Testis (tissue), 3 donors: ENCODE results near the gene SSTR5. TPM values are rescaled to one million over a fixed set of nuclear protein-coding genes. Genes with fewer than 3 reads are reported as not detected.
A peak's percentile ranks its signal among the peaks of the same experiment; 100 is the strongest.

Experiments
- DNase-seq: peaks from one replicate; pipeline ENCODE4 v3.0.0-alpha.2; 2019
- H3K27ac ChIP-seq, 2 donors: fragments of 200-600 bp; sonication (generic); one replicate each; pipeline ENCODE4 v1.5.1; 2019
- H3K27me3 ChIP-seq: fragments of 200-600 bp; sonication (generic); one replicate; pipeline ENCODE4 v1.5.1; 2019
- H3K36me3 ChIP-seq: fragments of 200-600 bp; sonication (generic); one replicate; pipeline ENCODE4 v1.5.1; 2017; ENCODE audit warnings: low read depth; ENCODE audit errors: missing control alignments
- H3K4me1 ChIP-seq: fragments of 200-600 bp; sonication (generic); one replicate; pipeline ENCODE4 v1.5.1; 2019
- H3K4me3 ChIP-seq, 2 donors: fragments of 200-600 bp; sonication (generic); one replicate each; pipeline ENCODE4 v1.5.1; 2017 to 2019
- H3K9me3 ChIP-seq: fragments of 200-600 bp; sonication (generic); one replicate; pipeline ENCODE4 v1.5.1; 2017
- POLR2A ChIP-seq: fragments of 450-650 bp; IDR thresholded peaks from one replicate; pipeline ENCODE4 v1.6.1; 2017; ENCODE audit warnings: antibody characterized with exemption, mild to moderate bottlenecking, moderate library complexity
- WGBS, 2 donors: methylation state at CpG; one replicate each; pipeline ENCODE4 v1.1.5; 2018; 5-methylcytosine and 5-hydroxymethylcytosine counted together
- intact Hi-C: fragments of 100-400 bp; cut with DNase I; formaldehyde crosslinking; loops from one replicate; pipeline ENCODE4 v1.15.1; 2023; ENCODE audit warnings: low total_unique reads
- polyA plus RNA-seq: library from polyadenylated mRNA; stranded (reverse); fragments of 350-450 nt; fragmentation: Illumina TruSeq; extraction: RNeasy Lipid Tissue Mini Kit (QIAGEN cat#74804); gene quantifications from one replicate; pipeline ENCODE4 v1.2.3, GENCODE V29; 2014; ENCODE audit warnings: low read depth, low replicate concordance; ENCODE audit not compliant: insufficient read depth
- total RNA-seq, 2 donors: library from RNA; depleted of rRNA; stranded (reverse); fragments of >200 nt; gene quantifications; one replicate each; pipeline ENCODE4 v1.2.3, GENCODE V29; 2016
- TF ChIP-seq, protein P1 (sequence below), 3 experiments: fragments of 450-650 bp in 2 of 3; fragments of 200-600 bp in 1 of 3; sonication (generic) in 1 of 3; IDR thresholded peaks; one replicate each; pipeline ENCODE4 v1.5.1; 2016 to 2019; ENCODE audit warnings: antibody characterized with exemption in 3 of 3, mild to moderate bottlenecking in 2 of 3, moderate library complexity in 1 of 3

The SSTR5 gene
- total and polyA plus RNA-seq, 3 donors from 2014 or later, result 0.31 TPM; not detected in 2

DNA sequence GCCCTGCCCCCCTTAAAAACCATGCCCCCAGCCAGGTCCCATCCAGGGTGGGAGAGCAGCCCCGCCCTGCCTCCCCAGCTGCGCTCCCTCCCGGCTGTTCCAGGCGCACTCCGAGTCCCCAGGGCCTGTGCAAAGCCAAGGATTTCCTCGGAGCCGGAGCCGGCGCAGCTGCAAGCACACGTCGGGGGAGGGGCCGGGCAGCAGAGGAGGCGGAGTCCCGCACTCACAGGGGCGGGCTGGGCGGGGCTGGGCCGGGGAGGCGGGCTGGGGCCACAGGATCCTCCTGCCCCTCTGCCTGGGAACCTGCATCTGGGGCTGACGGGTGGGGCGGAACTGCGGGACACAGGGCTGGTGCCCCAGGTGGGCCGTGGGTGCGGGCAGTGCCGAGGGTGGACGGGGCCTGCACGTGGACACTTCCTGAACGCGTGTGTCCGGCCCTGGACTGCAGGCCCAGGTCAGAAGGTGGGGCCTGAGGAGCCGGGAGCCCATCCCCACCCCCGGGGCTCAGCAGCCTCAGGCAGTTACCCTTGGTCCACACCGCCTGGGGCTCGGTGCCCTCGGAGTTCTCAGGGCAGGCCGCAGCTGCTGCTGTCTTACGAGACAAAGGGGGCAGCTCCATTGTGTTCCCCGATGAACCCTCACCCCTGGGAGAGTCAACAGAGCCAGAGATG, 24.0 kb upstream of the SSTR5 start:
- TF ChIP-seq POLR2A, result no peak
- TF ChIP-seq, protein P1, sequence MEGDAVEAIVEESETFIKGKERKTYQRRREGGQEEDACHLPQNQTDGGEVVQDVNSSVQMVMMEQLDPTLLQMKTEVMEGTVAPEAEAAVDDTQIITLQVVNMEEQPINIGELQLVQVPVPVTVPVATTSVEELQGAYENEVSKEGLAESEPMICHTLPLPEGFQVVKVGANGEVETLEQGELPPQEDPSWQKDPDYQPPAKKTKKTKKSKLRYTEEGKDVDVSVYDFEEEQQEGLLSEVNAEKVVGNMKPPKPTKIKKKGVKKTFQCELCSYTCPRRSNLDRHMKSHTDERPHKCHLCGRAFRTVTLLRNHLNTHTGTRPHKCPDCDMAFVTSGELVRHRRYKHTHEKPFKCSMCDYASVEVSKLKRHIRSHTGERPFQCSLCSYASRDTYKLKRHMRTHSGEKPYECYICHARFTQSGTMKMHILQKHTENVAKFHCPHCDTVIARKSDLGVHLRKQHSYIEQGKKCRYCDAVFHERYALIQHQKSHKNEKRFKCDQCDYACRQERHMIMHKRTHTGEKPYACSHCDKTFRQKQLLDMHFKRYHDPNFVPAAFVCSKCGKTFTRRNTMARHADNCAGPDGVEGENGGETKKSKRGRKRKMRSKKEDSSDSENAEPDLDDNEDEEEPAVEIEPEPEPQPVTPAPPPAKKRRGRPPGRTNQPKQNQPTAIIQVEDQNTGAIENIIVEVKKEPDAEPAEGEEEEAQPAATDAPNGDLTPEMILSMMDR (IDR thresholded peaks at IDR 0.05), result no peak
- 48% methylated on average over 21 of the region's 37 CpGs; no CpG with 5 or more reads in 1 of the 2 donors for WGBS, 2 donors
- Histone ChIP-seq H3K27me3 (no peaks in the 10 kb centered on the region), H3K4me3 (no peak overlapping the region), H3K27ac (no peak overlapping the region), H3K4me1 (peaks cover 13% of the 10 kb centered on the region), H3K9me3 (no peaks in the 10 kb centered on the region), H3K36me3 (no peaks in the 10 kb centered on the region)
- intact Hi-C loops, result no loop called here
- peak; percentile 72 for DNase-seq

DNA sequence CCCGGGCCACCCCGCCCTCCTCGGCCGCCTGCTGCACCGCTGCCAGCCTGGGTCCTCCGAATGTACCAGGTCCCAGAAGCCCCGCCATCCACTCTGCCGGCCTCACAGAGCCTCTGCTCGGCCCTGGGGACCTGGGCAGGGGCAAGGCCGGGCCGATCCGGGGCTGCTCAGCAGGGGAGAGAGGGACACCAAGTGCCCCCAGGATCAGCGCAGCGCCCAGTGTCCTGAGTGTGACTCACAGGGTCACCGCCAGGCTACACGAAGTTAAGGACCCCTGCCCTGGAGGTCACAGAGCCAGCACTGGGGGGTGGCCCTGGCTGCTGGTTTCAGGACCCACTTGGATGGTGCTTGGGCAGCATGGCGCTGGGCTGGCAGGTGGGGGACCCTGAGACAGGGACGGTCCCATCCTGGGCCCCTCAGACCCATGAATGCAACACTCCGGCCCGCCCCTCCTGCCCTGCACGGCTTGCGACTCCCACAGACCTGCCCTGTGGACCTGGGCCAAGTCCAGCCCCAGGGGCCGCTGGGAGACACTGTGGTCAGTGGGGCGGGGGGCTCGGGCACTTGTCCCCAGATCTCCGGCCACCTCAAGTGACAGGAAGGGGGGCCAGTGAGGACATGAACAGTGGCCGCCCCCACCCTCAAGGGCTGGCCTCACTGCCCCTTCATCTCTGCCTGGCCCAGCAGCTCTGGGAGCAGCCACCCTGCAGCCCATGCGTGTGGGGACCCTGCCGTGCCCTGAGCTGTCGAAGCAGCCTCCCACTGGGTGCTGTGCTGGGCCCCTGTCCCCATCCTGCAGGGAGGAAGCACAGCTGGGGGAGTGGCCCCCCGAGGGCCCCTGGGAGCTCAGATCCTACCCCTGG, 23.2 kb upstream of the SSTR5 start:
- intact Hi-C loops, result no loop called here
- DNase-seq, result no peak
- WGBS, 2 donors, result 74 to 92% methylated on average over 10 to 28 of the region's 31 CpGs
- Histone ChIP-seq H3K36me3 (no peaks in the 10 kb centered on the region), H3K4me3 (no peak overlapping the region), H3K4me1 (peaks cover 6% of the 10 kb centered on the region), H3K9me3 (no peaks in the 10 kb centered on the region), H3K27me3 (no peaks in the 10 kb centered on the region), H3K27ac (no peak overlapping the region)
- no peak for TF ChIP-seq POLR2A
- TF ChIP-seq, protein P1 (IDR thresholded peaks at IDR 0.05), result no peak

DNA sequence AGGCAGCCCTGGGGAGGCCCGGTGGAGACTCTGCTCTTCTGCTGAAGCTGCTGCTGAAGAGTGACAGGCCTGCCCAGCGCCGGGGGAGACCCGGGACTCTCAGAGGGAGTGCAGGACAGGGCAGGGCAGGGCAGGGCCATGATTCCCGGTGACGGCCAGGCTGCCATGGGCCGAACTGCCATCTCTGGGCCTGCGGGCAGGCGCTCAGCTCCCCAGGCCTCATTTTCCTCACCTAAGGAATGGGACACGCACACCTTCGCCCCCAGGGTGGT, 22.6 kb upstream of the SSTR5 start:
- H3K4me1 ChIP-seq, result peaks cover 5% of the 10 kb centered on the region
- WGBS, 2 donors, result 83% methylated on average over 11 of the region's 11 CpGs; no CpG with 5 or more reads in 1 of the 2 donors
- H3K27ac ChIP-seq, result no peak overlapping the region
- H3K27me3 ChIP-seq, result no peaks in the 10 kb centered on the region
- no peaks in the 10 kb centered on the region for H3K9me3 ChIP-seq
- TF ChIP-seq, protein P1 (IDR thresholded peaks at IDR 0.05), result no peak
- no peak for TF ChIP-seq POLR2A
- H3K4me3 ChIP-seq, result no peak overlapping the region
- no peak for DNase-seq
- no peaks in the 10 kb centered on the region for H3K36me3 ChIP-seq
- intact Hi-C loops, result loop anchor here (10.0 kb wide), 1 partner anchor 235 kb away; no protein-coding TSS in a partner anchor

DNA sequence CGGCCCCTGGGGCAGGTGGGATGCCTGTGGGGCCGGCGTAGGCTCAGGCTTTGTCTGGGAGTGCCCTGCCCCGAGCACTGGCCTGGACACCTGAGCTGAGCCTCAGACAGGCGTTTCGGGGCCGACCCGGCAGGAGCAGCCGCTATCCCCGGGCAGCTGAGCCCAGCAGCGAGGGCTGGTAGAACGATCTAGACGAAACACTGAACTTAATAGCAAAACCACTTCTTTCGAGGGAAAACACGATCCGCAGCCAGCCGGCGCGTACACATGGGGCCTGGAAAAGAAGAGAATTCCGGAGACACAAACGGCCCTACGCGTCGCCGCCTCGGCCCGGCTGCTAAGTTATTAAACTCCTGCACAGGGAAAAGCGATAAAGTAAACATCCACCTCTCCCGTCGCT, 22.0 kb upstream of the SSTR5 start:
- intact Hi-C loops, result loop anchor here (10.0 kb wide), 1 partner anchor 236 kb away; no protein-coding TSS in a partner anchor
- Histone ChIP-seq H3K27ac (no peak overlapping the region), H3K27me3 (no peaks in the 10 kb centered on the region), H3K36me3 (no peaks in the 10 kb centered on the region), H3K4me1 (peaks cover 5% of the 10 kb centered on the region), H3K4me3 (no peak overlapping the region), H3K9me3 (no peaks in the 10 kb centered on the region)
- no peak for TF ChIP-seq POLR2A
- TF ChIP-seq, protein P1 (IDR thresholded peaks at IDR 0.05), result no peak
- WGBS, 2 donors, result 87 to 92% methylated on average over 27 to 28 of the region's 30 CpGs
- DNase-seq, result no peak
